Activated T-helper 9 cell treated with anti-CD3 and anti-CD28 coated beads, Interleukin-2, amount 50 U/mL, for 16 hours (primary cell): ENCODE measurements around the gene CARMIL1.

Source experiments
- DNase-seq: peaks from one replicate; pipeline ENCODE4 v3.0.0-alpha.2; 2020; ENCODE audit warnings: low read depth

Gene CARMIL1

DNA sequence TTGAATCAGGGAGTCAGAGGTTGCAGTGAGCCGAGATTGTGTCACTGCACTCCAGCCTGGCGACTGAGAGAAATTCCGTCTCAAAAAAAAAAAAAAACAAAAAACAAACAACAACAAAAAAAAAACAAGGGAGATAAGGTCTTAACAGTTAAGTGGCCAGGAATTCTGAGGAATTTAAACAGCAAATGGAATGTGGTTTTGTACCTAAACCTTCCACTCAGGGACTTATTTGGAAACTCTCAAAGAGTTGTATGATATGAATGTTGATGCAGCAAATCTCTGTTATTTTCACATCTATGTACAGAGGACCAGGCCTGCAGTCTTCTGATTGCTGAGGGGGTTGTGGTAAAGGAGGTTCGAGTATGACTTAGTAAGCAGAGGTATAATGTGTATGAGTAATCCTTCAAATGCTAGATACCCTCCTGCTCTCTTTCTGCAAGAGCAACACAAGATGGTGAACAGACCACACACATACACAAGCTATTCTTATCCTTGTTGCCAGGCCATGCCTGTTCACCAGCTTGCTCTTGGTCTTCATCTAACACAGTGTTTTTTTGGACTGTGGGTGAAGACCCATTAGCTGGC, 197.9 kb downstream of the CARMIL1 start:
- DNase-seq, result no peak

DNA sequence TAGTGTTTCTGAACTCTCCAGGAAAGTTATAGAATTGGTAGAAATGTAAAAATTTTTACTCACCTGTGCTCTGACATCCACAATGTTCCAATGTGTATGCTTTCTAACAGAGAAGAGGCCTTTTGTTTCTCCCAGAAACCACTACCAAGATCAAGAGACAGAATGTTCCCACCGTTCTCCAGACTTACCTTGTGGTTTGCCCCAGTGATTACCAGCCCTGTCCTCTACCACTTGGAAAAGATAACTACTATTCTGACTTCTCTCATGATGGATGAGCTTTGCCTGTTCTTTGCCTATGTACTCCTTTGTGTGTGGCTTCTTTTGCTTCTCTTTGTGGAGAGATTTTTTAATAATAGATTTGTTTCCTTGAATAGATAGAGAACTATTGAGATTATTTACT, 199.8 kb downstream of the CARMIL1 start:
- DNase-seq, result no peak

DNA sequence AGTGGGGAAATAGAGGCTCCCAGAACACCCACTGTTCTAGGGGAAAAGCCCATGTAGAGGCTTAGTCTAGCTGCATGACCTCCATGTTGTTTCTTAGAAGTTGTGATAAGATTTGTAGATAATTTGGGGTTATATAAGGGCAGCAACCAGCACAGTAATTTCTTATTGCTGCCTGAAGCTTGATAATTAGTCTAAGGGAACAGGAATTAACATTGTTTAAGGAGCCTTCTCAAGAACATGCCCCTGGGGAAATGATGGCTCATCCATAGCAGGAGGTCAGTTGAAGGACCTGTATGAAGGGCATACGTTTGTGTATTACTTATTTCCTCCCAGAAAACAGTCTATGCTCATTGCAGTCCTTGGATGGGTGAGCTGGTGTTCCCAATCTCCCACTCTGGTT, 202.1 kb downstream of the CARMIL1 start:
- DNase-seq, result no peak

DNA sequence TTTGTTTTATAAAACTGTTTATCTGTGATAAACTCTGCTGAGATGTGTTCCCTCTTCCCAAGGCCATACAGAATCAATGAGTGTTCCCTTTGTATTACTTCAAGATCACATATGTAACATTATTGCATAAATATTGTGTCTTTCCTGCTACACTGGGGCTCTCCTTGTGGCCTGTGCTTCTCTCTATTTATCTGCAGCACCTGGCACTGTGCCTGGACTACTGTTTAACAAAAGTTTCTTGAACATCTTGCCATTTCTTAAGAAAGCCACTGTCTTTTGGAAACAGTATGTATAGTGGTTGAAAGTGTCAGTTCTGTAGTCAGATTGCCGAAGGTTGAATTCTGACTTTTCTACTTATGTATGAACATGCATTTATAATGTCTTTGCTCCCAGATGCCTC, 203.8 kb downstream of the CARMIL1 start:
- DNase-seq, result no peak

DNA sequence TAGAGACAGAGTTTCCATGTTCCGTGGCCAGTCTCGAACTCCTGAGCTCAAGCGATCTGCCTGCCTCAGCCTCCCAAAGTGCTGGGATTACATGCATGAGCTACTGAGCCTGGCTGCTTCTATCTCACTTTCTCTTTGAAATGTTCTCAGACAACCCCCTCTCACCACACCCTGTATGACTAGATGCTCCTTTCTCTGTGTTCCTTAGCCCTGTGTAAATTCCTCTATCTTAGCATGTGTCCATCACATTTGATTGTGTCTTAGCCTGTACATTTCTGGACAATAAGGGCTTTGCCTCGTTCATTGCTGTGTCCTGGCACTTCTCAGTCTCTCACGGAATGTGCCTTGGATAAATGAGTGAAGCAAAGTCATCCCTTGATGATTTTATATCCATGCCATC, 204.8 kb downstream of the CARMIL1 start:
- DNase-seq, result no peak

DNA sequence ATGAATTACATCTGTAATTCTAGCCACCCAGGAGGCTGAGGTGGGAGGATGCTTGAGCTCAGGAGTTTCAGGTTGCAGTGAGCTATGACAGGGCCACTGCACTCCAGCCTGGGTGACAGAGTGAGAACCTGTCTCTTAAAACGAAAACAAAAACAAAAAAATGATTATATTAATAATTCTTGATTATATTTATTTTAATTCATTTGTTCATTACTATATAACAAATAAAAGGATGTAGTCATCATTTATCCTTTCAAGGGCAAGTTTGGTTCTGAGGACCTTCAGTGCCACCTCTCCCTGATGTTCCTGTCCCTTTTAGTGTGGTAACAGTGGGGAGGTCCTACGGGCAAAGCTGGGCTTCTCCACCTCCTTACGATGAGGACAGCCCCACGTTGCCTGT, 205.7 kb downstream of the CARMIL1 start:
- no peak for DNase-seq

DNA sequence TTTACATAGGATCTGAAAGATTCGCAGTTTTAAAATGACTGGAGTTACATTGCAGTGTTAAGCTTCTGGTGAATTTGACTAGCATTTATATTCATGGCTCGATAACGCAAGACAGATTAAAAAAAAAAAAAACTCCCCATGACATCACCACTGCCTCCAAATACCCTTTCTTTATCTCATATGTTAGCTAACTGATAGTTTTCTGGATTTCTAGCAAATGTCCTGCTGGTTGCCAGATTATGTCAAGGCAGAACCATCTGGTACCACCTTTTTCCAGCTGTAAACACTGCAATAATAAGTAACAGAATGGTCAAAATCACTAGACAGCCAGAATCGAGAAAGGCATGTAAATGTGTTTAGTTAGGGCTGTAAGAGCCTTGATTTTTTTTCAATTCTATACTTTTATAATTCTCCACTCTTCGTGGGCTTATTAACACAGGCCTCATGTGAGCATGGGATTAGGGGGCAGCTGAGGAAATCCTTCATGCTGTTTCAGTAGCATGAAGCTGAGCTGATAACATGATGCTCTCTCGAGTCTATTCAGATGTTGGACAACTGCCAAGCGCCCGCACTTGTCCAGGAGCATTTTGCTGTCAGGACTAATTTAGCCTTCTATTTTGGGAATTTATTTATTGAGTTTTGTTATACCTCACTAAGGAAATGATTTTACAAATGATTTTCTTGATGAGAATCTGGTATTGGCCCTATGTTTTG, 206.8 kb downstream of the CARMIL1 start:
- DNase-seq, result no peak

DNA sequence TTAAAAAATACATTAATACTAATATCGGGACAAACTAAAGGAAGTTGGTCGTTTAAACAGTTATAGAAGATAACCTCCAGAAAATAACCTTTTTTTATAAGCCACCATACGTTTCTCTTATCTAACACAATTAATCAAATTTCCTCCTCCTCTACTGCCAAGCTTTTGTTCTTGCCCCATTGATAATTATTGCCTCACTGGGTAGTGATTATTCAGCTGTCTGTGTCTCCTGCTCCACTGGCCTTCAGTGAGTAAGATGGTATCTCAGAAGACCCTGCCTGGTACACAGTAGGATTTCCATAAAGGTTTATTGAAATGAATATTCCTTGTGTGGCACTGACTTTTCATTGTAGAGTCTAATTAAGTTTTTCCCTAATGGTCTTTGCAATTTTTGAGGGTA, 207.4 kb downstream of the CARMIL1 start:
- no peak for DNase-seq

DNA sequence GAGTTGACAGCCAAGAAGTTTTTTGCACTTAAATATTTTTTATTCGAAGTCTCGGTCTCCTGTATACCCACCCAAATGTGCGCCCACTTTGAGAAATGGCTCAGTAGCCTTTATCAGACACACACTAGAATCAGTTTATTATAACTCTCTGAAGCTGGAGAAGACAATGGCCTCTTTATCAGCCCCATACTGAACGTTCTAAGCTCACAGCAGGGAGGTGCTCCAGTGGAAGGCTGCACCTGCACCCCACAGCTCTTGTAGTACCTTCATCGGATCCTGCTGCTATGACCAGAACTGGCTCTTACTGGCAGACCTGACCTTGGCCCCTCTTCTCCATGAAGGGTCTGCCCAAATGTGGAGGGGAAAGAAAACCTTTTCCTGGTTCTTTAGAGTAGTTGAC, 207.8 kb downstream of the CARMIL1 start:
- DNase-seq, result no peak

DNA sequence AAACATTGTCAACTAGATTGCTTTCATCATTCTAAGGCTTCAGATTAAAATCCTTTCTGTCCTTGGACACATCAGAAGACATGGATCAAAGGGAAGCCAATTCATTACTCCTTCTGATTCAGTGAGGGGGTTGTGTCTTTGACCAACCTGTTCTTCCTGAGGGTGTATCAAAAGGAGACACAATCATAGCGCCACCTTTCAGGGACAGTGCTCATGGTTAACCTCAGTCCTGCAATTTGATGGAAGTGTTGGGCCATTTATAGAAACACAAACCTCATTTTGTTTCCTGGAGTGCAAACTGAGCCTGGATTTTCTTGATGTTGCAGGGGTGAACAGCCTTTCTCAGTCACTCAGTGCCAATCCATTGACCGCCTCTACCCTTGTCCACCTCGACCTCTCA, 209.0 kb downstream of the CARMIL1 start:
- no peak for DNase-seq

DNA sequence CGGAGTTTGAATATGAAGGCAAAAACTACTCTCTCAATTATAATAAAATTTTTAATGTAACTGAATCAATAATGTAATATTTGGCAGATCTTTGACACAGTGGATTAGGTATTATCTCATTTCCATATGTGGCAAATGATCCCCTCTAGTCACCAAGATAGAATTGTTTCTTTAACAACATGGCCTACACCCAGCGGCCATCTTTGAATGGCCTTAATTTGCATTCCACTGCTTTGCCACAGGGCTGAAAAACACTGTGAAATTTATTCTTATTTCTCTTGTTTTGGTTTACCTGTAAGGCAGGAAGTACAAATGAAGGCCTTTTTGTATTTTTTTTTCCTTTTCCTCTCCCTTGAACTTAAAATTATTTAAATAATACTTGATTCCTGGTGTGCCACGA, 210.2 kb downstream of the CARMIL1 start:
- DNase-seq, result no peak

DNA sequence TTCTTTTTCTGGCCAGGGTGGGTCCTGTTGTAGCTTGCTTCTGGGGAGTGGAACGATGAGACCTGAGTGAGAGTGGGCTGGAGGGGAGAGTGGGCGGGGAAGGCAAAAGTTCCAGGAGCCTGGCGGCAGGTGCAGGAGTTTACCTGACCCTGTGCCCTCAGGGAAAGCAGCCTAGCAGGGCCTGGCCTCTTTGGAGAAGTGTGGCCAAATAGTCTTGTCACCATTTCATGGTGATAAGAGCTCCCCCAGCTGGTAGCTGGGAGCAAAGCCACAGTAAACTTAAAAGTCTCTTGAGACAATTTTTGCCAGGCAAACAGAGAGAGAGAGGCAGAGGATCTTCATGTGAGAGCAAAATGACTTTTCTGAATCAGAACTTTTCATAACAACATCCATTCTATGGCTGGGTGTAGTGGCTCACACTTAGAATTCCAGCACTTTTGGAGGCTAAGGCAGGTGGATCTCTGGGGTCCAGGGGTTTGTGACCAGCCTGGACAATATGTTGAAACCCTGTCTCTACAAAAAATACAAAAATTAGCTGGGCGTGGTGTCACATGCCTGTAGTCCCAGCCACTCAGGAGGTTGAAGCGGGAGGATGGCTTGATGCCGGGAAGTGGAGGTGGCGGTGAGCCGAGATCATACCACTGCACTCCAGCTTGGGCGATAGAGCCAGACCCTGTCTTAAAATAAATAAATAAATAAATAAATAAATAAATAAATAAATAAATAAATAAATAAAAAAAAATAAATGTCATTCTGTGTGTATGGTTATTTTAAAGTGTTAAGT, 211.0 kb downstream of the CARMIL1 start:
- peak; percentile 29 for DNase-seq

DNA sequence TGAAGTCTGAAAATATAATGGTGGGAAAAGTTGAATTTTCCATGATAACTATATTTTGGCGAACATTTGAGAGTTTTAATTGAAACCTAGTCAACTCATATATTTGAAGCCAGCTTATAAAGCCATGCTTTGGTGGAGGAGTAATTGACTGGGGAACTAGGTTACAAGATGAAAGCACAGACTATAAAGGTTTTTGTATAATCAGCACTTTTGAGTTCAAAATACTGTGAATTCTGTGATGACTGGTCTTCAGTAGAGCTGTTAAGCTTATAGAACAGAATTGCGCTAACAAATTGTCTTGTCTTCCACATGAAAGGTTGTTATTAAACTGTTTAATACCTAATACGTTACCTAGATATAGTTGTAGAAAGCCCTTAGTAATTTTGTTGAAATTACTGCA, 213.8 kb downstream of the CARMIL1 start:
- DNase-seq, result no peak

DNA sequence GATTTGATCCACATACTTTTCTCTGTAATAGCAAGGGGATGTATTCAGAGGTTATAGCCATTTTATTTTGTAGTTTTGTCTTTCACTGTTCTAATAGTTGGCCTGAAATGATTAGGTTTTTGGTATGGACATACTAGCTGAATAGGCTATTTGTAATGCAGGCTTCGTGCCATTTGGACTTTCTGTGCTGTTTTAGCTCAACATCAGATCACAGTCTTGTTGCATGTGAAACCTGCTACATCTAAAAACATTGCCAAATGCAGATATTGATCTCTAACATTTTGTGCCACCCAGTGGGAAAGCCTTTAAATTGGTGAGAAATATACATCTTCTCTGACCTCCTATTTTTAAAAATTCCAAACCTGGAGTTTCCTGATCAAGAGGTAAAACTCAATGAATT, 215.3 kb downstream of the CARMIL1 start:
- DNase-seq, result no peak

DNA sequence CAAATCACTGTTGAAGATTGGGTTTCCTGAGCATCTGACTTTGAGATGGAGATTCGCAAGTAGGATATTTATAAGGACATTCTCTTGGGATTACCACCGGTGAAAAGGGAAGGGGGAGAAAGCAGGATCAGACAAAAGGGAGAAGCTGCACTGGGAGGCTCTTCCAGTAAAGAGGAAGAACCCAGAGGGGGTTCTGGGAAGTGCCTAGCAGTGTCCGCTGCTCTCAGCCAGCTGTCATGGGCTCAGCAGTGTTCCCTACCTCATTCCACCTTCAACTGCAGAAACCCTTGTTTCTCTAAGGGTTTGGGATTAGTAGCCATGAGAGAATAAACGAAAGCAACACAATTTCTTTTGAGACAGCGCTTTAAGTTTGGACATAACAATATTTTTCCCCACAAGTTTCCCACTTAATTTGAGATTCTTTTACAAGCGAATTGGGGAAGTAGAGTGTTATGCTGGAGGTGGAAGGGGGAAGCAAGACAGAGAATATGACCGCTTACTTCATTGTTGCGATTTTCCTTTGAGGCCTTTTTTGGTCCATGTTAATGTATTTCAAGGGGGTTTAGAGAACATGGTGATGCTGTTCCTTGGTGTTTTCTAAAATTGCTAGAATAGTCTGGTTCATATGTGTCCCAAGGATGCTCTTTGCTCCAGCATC, 218.3 kb downstream of the CARMIL1 start:
- DNase-seq, result no peak

DNA sequence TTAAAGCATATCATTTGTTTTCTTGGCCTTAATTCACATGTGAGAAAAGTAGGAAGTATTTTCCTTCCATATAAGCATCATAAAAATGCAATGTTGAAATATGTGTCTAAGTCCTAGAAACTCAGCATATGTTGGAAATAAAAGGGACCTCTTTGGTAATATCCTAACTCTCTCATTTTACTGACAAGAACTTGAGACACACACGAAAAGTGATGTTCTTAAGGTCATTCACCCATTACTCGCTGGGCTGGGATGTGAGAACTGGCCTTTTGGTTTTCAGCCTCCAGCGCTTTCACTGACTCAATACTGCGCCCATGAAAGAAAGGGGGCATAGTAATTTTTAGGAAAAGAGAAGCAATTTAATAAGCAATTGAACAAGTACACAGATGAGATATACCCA, 219.3 kb downstream of the CARMIL1 start:
- no peak for DNase-seq

DNA sequence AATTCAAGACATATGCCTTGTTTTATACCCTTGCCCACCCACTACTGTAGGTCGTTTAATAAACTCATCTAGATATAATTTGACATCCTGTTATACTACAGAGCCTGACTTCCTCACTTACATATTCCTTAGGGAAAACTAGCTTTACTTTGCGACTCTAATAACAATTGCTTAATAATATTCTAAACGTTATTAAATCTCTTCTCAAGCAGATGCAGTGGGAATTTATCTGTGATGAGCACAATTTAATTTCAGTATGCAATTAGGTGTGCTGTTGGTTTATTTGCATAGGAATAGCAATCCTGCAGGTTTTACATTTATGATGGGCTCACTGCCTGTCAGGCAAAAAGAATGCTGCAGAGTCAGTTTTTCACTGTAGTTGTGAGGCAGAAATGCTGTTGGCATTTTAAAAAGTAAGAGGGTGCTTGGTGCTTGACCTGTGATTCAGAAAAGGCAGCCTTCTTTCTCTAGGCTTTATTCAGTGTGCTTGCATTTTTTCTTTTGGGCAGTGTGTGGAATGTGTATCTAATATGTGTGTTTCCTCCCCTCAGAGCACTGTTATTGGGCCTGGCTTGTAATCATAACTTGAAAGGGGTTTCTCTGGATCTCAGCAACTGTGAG, 220.6 kb downstream of the CARMIL1 start:
- DNase-seq, result no peak

DNA sequence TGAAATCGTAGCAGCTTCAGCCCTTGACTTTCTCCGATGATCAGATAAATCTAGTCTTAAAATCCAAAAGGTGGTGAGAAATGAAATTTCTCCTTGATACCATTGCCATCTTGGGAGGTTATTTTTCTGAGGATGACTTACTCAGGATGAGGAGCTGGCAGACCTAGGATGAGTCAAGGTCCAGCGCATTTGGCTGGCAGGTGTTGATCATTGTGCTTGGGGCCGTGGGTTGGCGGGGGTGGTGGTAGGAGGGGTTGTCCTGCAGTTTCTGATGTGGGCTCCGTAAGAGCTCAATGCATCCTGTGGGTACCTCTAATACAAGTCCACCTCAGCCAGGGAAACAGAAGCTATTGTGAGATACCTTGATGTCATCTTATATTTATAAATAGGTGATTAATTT, 224.5 kb downstream of the CARMIL1 start:
- no peak for DNase-seq

DNA sequence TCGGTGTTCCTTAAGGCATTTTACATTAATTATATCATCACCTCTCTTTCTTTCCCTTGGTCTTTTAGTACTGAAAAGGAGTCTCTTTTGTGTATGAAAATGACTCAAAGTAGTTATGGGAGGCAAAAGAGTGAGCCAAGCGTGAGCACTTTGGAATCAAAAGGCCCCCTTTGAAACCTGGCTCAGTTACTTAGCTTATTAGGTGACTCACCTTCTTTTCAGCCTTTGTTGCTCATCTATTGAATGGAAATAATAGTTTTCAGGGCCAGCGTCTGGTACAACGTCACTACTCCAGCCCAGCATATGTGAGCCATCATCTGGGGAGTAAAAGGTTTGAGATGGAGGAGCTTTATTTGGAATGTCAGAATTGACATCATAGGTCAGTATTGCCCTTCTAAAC, 225.5 kb downstream of the CARMIL1 start:
- DNase-seq, result no peak

DNA sequence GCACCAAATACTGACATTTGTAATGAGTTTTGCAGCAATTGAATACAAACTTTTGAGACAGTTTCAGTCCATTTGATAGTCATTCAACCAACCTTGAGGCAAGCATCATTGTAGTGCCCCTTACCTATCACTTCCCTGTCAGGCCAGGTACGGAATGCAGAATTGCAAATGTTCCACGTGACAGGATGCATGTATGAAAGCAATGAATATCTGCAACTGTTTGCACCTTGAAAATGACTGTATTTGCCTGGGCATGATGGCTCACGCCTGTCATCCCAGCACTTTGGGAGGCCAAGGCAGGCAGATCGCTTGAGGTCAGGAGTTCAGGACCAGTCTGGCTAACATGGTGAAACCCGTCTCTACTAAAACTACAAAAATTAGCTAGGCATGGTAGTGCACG, 226.8 kb downstream of the CARMIL1 start:
- DNase-seq, result no peak

DNA sequence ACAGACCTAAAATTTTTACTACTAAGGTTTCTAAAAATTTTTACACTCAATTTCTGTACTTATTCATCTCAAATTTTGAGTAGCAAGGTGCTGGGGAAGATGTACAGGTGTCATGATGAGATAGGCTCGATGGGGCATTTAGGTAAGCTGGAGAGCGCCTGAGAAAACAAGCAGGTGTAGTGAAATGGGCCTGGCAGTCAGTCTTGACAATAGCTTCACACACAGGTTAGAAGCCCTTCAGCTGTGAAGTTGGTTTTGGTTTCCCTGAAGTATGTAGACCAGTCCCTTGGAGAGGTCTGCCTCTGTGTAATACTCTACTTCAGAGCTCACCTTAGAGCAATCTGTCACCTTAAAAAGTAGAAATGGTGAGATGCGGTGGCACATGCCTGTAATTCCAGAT, 228.9 kb downstream of the CARMIL1 start:
- DNase-seq, result no peak

DNA sequence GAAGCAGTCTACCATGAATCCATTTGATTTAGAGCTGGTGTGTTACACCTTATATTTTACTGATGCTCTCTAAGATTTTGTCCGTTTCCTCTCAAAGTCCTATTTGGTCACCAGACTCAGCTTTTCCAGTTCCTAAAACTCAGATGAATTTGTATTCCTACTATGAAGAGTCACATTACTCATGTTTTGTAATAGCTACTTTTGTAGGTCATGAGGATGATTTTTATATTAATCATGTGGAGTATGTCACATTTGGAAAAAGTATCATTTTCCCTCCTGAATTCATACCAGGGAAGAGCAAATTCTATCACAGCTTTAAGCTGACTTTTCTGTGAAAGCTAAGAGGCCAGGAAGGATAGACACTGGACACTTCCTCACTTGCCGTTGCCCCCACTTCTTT, 232.2 kb downstream of the CARMIL1 start:
- no peak for DNase-seq

DNA sequence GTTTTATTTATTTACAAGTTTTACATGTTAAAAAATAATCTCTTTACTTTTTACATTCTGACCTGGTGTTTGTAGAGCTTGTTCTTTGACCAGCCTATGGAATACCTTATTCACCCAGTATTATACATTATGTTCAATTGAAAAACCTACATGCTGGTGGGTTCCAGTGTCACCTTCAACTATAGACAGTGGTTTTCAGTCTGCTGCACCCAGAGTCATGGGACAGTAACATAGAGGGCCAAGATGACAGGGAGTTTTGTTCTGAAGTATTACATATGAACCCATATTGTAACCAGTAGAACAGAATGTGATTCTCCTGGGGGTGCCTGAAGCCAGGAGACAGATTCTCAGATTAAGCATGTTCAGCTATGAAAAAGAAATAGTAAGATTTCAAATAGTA, 233.4 kb downstream of the CARMIL1 start:
- DNase-seq, result no peak
